ENCODE measurements around the gene DMXL2. TPM values are rescaled to one million over a fixed set of nuclear protein-coding genes. Genes with fewer than 3 reads are reported as not detected.

DMXL2 gene
- total and polyA plus RNA-seq, 9 of the 15 experiments (the other 6 are each of a cell fraction or from before 2014, with no cell fraction given): 9.3 to 57.7 (median 30.7) TPM

GRCh38 chr15:51484781-51485180, 137.8 kb downstream of the DMXL2 start (continued):
- TF ChIP-seq, protein P1, sequence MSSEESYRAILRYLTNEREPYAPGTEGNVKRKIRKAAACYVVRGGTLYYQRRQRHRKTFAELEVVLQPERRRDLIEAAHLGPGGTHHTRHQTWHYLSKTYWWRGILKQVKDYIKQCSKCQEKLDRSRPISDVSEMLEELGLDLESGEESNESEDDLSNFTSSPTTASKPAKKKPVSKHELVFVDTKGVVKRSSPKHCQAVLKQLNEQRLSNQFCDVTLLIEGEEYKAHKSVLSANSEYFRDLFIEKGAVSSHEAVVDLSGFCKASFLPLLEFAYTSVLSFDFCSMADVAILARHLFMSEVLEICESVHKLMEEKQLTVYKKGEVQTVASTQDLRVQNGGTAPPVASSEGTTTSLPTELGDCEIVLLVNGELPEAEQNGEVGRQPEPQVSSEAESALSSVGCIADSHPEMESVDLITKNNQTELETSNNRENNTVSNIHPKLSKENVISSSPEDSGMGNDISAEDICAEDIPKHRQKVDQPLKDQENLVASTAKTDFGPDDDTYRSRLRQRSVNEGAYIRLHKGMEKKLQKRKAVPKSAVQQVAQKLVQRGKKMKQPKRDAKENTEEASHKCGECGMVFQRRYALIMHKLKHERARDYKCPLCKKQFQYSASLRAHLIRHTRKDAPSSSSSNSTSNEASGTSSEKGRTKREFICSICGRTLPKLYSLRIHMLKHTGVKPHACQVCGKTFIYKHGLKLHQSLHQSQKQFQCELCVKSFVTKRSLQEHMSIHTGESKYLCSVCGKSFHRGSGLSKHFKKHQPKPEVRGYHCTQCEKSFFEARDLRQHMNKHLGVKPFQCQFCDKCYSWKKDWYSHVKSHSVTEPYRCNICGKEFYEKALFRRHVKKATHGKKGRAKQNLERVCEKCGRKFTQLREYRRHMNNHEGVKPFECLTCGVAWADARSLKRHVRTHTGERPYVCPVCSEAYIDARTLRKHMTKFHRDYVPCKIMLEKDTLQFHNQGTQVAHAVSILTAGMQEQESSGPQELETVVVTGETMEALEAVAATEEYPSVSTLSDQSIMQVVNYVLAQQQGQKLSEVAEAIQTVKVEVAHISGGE (CRISPR knock-in tag; IDR thresholded peaks at IDR 0.05): no peak
- TF ChIP-seq HDAC8 (tag; IDR thresholded peaks at IDR 0.05) (no peak), ZNF140 (CRISPR knock-in tag; IDR thresholded peaks at IDR 0.05) (no peak), MAZ (CRISPR knock-in tag; conservative IDR thresholded peaks at IDR 0.05 in 1 of 2, IDR thresholded peaks at IDR 0.05 in 1 of 2) (no peak), SREBF1 (IDR thresholded peaks at IDR 0.05; ENCODE audit: borderline replicate concordance, low read depth, low read length) (no peak), TRIM25 (IDR thresholded peaks at IDR 0.05; ENCODE audit: borderline replicate concordance) (no peak), TFAM (CRISPR knock-in tag; conservative IDR thresholded peaks at IDR 0.05) (no peak), NCOA4 (IDR thresholded peaks at IDR 0.05; ENCODE audit: partially characterized antibody) (no peak), FOXM1 (IDR thresholded peaks at IDR 0.05; ENCODE audit: low read depth) (no peak), FOXM1 (CRISPR knock-in tag; IDR thresholded peaks at IDR 0.05; ENCODE audit: low read depth) (no peak), ZNF324 (CRISPR knock-in tag; IDR thresholded peaks at IDR 0.05) (no peak), RBM25 (IDR thresholded peaks at IDR 0.05; ENCODE audit: low read depth, low read length, severe bottlenecking) (peak; percentile 26), KLF10 (CRISPR knock-in tag; IDR thresholded peaks at IDR 0.05) (no peak), CREB5 (CRISPR knock-in tag; IDR thresholded peaks at IDR 0.05) (no peak), EP300 (IDR thresholded peaks at IDR 0.05; ENCODE audit: low read length) (no peak), CREB3L1 (IDR thresholded peaks at IDR 0.05; ENCODE audit: borderline replicate concordance, low read depth) (no peak), LEF1 (IDR thresholded peaks at IDR 0.05) (no peak), NFYB (IDR thresholded peaks at IDR 0.05; ENCODE audit: extremely low read depth, insufficient read length) (no peak), EZH2 (IDR thresholded peaks at IDR 0.05; ENCODE audit: borderline replicate concordance, low read depth, low read length) (no peak), KAT2B (IDR thresholded peaks at IDR 0.05; ENCODE audit: low read depth, low read length) (no peak)
